GM19099 (cell line): ENCODE results near the gene TMEM87B.

Source experiments
- POLR2A ChIP-seq: IDR thresholded peaks from 3 replicates; pipeline ENCODE4 v1.6.1; 2011; ENCODE audit warnings: low read depth; ENCODE audit not compliant: insufficient read length; ENCODE audit errors: extremely low read depth

The TMEM87B gene

DNA sequence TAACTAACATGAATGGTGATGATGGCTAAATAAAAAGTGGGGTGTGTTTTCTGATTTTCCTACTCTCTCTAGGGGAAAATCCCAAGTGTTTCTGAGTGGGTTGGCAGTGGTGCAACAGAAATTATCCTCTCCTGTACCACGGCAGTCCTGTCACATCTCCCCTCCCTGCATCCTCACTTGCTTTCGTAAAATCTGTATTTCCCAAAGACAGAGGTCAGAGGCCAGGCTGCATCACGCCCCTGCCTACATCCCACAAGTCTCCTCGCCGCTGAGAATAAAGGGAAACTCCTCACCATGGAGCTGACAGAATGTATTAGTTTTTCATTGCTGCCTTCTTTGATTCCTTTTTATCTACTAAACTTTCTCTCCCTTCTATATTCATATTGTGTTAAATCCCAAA, 96.2 kb downstream of the TMEM87B start:
- no peak for TF ChIP-seq POLR2A

GRCh38 chr2:112151701-112152440, 96.8 kb downstream of the TMEM87B start:
- no peak for TF ChIP-seq POLR2A

- TF ChIP-seq POLR2A = no peak
Observed at GRCh38 chr2:112152476-112153178, 97.6 kb downstream of the TMEM87B start.

DNA sequence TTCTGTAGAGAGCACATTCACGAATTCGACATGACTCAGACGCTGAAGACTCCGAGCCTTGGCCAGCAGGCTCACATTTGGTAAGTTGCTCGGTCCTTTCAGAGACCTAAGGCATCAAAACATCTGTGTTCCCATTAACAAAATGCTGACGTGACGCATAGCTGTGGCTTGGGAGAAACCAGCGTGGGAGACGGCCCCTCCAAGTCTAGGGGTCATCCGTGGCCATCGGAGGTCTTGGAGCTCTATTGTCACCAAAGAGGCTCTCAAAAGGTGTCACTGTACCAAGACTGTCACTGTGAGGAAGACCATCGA, 98.1 kb downstream of the TMEM87B start:
- no peak for TF ChIP-seq POLR2A

DNA sequence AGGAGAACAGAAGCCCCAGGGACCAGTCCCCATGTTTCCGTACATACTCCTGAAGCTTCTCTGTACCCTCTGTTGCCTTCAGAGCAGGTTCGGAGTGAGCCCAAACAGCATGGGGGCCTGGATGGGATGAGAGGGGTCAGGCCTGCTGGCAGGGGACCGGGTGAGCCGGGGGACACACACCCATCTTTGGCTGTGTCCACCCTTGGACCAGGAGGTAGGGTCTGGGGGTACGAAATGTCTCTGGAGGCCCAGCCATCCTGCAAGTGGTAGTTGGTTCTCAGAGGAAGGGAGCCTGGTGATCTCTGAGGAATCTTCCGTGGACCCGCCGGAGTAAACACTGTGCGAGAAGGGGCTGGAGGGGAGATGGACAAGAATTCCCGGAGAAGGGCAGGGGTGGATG, 98.4 kb downstream of the TMEM87B start:
- TF ChIP-seq POLR2A = no peak

- TF ChIP-seq POLR2A = no peak
Observed at GRCh38 chr2:112154246-112155117, 99.4 kb downstream of the TMEM87B start.

- TF ChIP-seq POLR2A = no peak
Observed at GRCh38 chr2:112155331-112156151, 100.5 kb downstream of the TMEM87B start.

GRCh38 chr2:112156152-112156986, 101.3 kb downstream of the TMEM87B start:
- TF ChIP-seq POLR2A = no peak

- TF ChIP-seq POLR2A = no peak
Observed at GRCh38 chr2:112157472-112157871, 102.4 kb downstream of the TMEM87B start.

DNA sequence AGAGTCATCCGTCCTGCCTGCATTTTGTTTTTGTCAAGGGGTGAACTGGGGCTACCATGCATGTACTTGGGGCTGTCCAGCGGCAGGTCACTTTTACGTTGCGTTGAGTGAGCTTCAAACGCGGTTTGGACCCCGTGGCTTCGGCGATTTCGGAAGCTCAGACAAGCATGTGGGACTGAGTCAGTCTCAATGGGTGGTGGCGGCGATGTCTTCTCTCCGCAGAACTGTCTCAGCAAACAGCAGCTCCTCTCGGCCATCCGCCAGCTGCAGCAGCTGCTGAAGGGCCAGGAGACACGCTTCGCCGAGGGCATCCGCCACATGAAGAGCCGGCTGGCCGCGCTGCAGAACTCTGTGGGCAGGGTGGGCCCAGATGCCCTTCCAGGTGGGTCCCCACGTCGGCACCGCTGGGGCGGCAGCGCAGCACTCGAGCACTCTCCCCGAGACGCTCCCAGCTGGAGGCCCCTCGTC, 104.4 kb downstream of the TMEM87B start:
- no peak for TF ChIP-seq POLR2A

DNA sequence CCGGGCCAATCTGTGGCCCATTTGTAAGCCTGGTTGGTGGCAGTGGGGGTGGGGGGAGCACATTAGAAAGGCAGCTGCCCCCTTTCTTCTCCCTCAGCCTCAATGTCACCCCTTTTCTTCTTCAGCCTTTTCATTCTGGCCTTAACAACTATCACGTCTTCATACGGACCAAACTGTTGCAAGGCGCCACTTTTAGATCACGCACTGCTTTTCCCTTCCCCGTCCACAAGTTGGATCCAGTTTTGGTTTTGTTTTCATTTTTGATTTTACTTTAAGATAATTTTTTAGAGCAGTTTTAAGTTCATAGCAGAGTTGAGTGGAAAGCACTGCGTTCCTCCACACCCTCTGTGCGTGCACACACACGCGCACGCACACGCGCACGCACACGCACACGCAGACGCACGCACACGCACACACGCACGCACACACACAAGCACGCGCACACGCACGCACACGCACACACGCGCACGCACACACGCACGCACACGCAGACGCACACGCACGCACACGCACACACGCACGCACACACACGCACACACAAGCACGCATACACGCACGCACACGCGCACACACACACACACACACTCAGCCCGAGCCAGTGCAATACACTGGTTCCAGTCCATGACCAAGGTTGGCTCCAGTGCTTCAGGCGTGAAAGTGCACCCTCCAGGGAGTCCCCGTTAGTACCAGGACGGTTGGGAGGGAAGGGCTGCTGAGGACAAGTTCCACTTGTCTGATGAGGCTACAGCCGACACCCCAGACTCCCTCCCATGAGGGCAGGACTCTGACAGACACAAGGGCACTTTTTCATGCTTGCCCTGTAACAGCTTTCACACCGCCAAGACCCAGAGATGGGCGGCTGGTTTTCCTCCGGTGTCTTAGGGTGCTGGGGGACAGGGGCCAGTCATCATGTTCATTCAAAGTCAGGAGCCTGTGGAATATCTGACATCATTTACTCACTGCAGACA, 105.5 kb downstream of the TMEM87B start:
- TF ChIP-seq POLR2A = no peak

DNA sequence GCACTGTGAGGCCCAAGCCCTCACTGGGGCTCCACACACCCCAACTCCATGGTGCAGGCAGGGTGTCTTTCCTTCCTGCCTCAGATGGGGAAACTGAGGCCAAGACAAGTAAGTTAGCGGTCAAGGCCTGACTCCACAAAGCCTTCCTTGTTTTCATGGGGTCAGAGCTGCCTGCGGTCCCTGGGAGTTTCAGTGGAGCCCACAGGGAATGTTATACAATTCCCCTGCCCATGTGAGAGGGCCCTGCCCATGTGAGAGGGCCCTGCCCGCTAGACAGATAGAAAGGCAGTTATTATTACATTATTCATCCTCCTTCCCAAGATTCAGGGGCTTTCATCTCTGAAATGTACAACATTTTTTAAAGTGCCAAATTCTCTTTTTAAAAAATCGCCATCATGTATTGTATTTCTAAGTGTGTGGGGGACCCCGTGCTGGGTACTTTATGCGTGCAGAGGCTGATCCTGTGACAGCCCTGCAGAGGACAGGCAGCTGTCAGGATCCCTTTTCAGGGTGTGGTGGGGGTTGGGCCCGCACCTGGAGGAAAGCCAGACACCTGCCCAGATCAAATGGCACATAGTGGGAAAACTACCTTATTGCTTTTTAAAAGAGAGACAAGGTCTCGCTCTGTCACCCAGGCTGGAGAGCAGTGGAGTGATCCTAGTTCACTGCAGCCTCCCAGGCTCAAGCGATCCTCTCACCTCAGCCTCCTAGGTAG, 106.5 kb downstream of the TMEM87B start:
- TF ChIP-seq POLR2A = no peak

- no peak for TF ChIP-seq POLR2A
Observed at GRCh38 chr2:112162341-112162740, 107.3 kb downstream of the TMEM87B start.

DNA sequence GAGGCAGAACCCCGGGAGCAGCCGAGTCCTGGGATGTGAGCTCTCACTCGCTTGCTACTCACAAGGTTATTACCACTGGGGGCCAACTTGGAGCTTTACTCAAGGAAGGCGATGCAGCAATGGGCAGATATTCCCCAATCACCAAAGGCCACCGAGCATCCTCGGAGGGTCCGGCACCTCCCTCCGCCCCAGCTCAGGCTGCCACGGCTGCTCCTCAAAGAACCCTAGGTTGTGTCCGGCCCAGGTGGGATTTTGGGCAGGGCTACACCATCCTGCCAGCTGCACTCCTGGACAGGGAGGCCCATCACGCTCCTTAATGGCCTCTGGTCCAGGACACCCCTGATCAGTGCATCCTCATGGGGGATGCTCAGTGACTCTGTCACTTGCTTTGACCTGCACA, 107.9 kb downstream of the TMEM87B start:
- no peak for TF ChIP-seq POLR2A
